HG02884 (cell line): ENCODE results near the gene HIGD2B.
"Not testable (repeated sequence)": the region's sequence is repeated elsewhere in the genome, so short reads cannot be mapped to it uniquely, and the experiment has no call there.

ENCODE experiments used
- ATAC-seq: cut with Tn5 transposase; IDR thresholded peaks from one replicate; pipeline ENCODE4 v1.9.1; 2021; ENCODE audit warnings: mild to moderate bottlenecking, moderate library complexity; ENCODE audit not compliant: unreplicated experiment

HIGD2B gene

GRCh38 chr15:72680931-72681330 lies 5.1 kb downstream of the HIGD2B start:
- no peak for ATAC-seq

- ATAC-seq = no peak
Observed at GRCh38 chr15:72676838-72677237, 9.1 kb downstream of the HIGD2B start.

- no peak for ATAC-seq
Observed at GRCh38 chr15:72671525-72671924, 14.5 kb downstream of the HIGD2B start.

GRCh38 chr15:72670656-72671352 lies 15.2 kb downstream of the HIGD2B start:
- ATAC-seq = not testable (repeated sequence)

GRCh38 chr15:72669803-72670202 lies 16.2 kb downstream of the HIGD2B start:
- not testable (repeated sequence) for ATAC-seq

- not testable (repeated sequence) for ATAC-seq
Observed at GRCh38 chr15:72665706-72666105, 20.3 kb downstream of the HIGD2B start.

GRCh38 chr15:72663931-72664330 lies 22.1 kb downstream of the HIGD2B start:
- not testable (repeated sequence) for ATAC-seq

- not testable (repeated sequence) for ATAC-seq
Observed at GRCh38 chr15:72661081-72661480, 24.9 kb downstream of the HIGD2B start.

- not testable (repeated sequence) for ATAC-seq
Observed at GRCh38 chr15:72656014-72656413, 30.0 kb downstream of the HIGD2B start.

- not testable (repeated sequence) for ATAC-seq
Observed at GRCh38 chr15:72654397-72654796, 31.6 kb downstream of the HIGD2B start, which contains the start of gene GOLGA6B. TSS of gene GOLGA6B (plus strand) at chr15:72654697. CDS start at chr15:72654738, 41 bp downstream.

GRCh38 chr15:72648631-72649253 lies 37.2 kb downstream of the HIGD2B start:
- ATAC-seq = not testable (repeated sequence)

GRCh38 chr15:72642271-72642670 lies 43.7 kb downstream of the HIGD2B start:
- not testable (repeated sequence) for ATAC-seq

- not testable (repeated sequence) for ATAC-seq
Observed at GRCh38 chr15:72639759-72640483, 46.1 kb downstream of the HIGD2B start.

GRCh38 chr15:72636519-72637282 lies 49.3 kb downstream of the HIGD2B start:
- ATAC-seq = not testable (repeated sequence)

- ATAC-seq = not testable (repeated sequence)
Observed at GRCh38 chr15:72629068-72629570, 56.9 kb downstream of the HIGD2B start.

GRCh38 chr15:72628249-72629067 lies 57.5 kb downstream of the HIGD2B start:
- ATAC-seq = not testable (repeated sequence)

GRCh38 chr15:72626153-72626552 lies 59.8 kb downstream of the HIGD2B start:
- not testable (repeated sequence) for ATAC-seq
